Stimulated activated CD8-positive, alpha-beta memory T cell treated with anti-CD3 and anti-CD28 coated beads, Interleukin-7, amount 100 ng/mL, for 4 hours (primary cell): ENCODE data around the gene KAZALD1.

Experiments
- DNase-seq, 2 donors: peaks; one replicate each; pipeline ENCODE4 v3.0.0-alpha.2; 2020; ENCODE audit warnings: low read depth in 2 of 2

Gene KAZALD1

GRCh38 chr10:101066896-101067355 is 5.1 kb downstream of the KAZALD1 start:
- no peak for DNase-seq

GRCh38 chr10:101067356-101068083 is 5.7 kb downstream of the KAZALD1 start:
- peak; percentile 54 to 64 for DNase-seq

- no peak for DNase-seq
Observed at GRCh38 chr10:101069441-101069840, 7.7 kb downstream of the KAZALD1 start.

- no peak for DNase-seq
Observed at GRCh38 chr10:101070098-101070497, 8.3 kb downstream of the KAZALD1 start.

GRCh38 chr10:101071267-101071884 is 9.6 kb downstream of the KAZALD1 start:
- no peak for DNase-seq

GRCh38 chr10:101071885-101072433 is 10.2 kb downstream of the KAZALD1 start:
- DNase-seq = no peak

- DNase-seq = no peak
Observed at GRCh38 chr10:101072923-101073322, 11.1 kb downstream of the KAZALD1 start.

- no peak for DNase-seq
Observed at GRCh38 chr10:101073631-101074030, 11.8 kb downstream of the KAZALD1 start.

- no peak for DNase-seq
Observed at GRCh38 chr10:101075775-101076174, 14.0 kb downstream of the KAZALD1 start.

GRCh38 chr10:101076630-101077029 is 14.8 kb downstream of the KAZALD1 start:
- DNase-seq = no peak

- no peak for DNase-seq
Observed at GRCh38 chr10:101079874-101080273, 18.1 kb downstream of the KAZALD1 start.

- no peak for DNase-seq
Observed at GRCh38 chr10:101080933-101081931, 19.4 kb downstream of the KAZALD1 start.

- DNase-seq = no peak
Observed at GRCh38 chr10:101085846-101086245, 24.1 kb downstream of the KAZALD1 start.

GRCh38 chr10:101087376-101087775 is 25.6 kb downstream of the KAZALD1 start:
- DNase-seq = no peak

GRCh38 chr10:101087965-101088364 is 26.2 kb downstream of the KAZALD1 start:
- no peak for DNase-seq

GRCh38 chr10:101089520-101090299 is 27.9 kb downstream of the KAZALD1 start:
- no peak for DNase-seq

- no peak for DNase-seq
Observed at GRCh38 chr10:101090597-101090996, 28.8 kb downstream of the KAZALD1 start.

GRCh38 chr10:101091546-101092290 is 29.9 kb downstream of the KAZALD1 start:
- no peak for DNase-seq

GRCh38 chr10:101092881-101093354 is 31.1 kb downstream of the KAZALD1 start:
- no peak for DNase-seq
